ENCODE measurements around the gene CSTB. TPM values are rescaled to one million over a fixed set of nuclear protein-coding genes. Genes with fewer than 3 reads are reported as not detected.
A peak's percentile ranks its signal among the peaks of the same experiment; 100 is the strongest.

The CSTB gene
- total RNA-seq, 1 experiment from 2014 or later = 151 TPM

GRCh38 chr21:43817157-43818086, 41.3 kb upstream of the CSTB start:
- TF ChIP-seq CTCF (conservative IDR thresholded peaks at IDR 0.05; ENCODE audit: low read depth, low read length) (no peak), EZH2phosphoT487 (IDR thresholded peaks at IDR 0.05; ENCODE audit: borderline replicate concordance, low read length) (no peak), EZH2 (IDR thresholded peaks at IDR 0.05; ENCODE audit: low read length, unreplicated experiment) (no peak)
- intact Hi-C loops (cut with micrococcal nuclease) = no loop called here
- no peak overlapping the region for H3K4me3 ChIP-seq (ENCODE audit: low read length)
- no peaks in the 10 kb centered on the region for H4K20me1 ChIP-seq (ENCODE audit: low read length)
- H3K4me1 ChIP-seq (ENCODE audit: insufficient read depth, low read length) = peaks cover 13% of the 10 kb centered on the region
- no peak overlapping the region for H2AFZ ChIP-seq (ENCODE audit: low read length)
- no peak for ATAC-seq
- DNase-seq = no peak
- H3K9ac ChIP-seq (ENCODE audit: low read length) = no peak overlapping the region
- ChIA-PET POLR2A (ENCODE audit: unreplicated experiment) (no interaction called here), CTCF (interaction anchor here (0.6 kb wide), 1 partner anchor 955 kb away, joined by 3 read pairs; no protein-coding TSS in a partner anchor)
- no peaks in the 10 kb centered on the region for H3K27me3 ChIP-seq (ENCODE audit: low read length)
- no TSS peak for BruUV-seq (replicated peaks)
- no peaks in the 10 kb centered on the region for H3K9me2 ChIP-seq (replicated peaks; ENCODE audit: low read length)
- no peak overlapping the region for H3K27ac ChIP-seq (ENCODE audit: low read length)
- H3K79me2 ChIP-seq (ENCODE audit: low read length) = no peaks in the 10 kb centered on the region
- H3K36me3 ChIP-seq (ENCODE audit: low read depth, low read length) = no peaks in the 10 kb centered on the region
- no peaks in the 10 kb centered on the region for H3K9me3 ChIP-seq (ENCODE audit: low read length)
- no peaks in the 10 kb centered on the region for H3F3A ChIP-seq (ENCODE audit: low read length, unreplicated experiment)
- H3K4me2 ChIP-seq (ENCODE audit: low read length) = no peak overlapping the region

GRCh38 chr21:43816611-43817071, 40.5 kb upstream of the CSTB start:
- no peak for TF ChIP-seq EZH2 (IDR thresholded peaks at IDR 0.05; ENCODE audit: low read length, unreplicated experiment)
- no peak for TF ChIP-seq EZH2phosphoT487 (IDR thresholded peaks at IDR 0.05; ENCODE audit: borderline replicate concordance, low read length)
- peak; percentile 38; the same call in 1 of the 2 replicates for TF ChIP-seq CTCF (conservative IDR thresholded peaks at IDR 0.05; ENCODE audit: low read depth, low read length)
- Histone ChIP-seq H3K9me2 (replicated peaks; ENCODE audit: low read length) (no peaks in the 10 kb centered on the region), H3K4me1 (ENCODE audit: insufficient read depth, low read length) (peaks cover 13% of the 10 kb centered on the region), H3K9me3 (ENCODE audit: low read length) (no peaks in the 10 kb centered on the region), H3K36me3 (ENCODE audit: low read depth, low read length) (no peaks in the 10 kb centered on the region), H3K79me2 (ENCODE audit: low read length) (no peaks in the 10 kb centered on the region), H2AFZ (ENCODE audit: low read length) (no peak overlapping the region), H3K27me3 (ENCODE audit: low read length) (no peaks in the 10 kb centered on the region), H4K20me1 (ENCODE audit: low read length) (no peaks in the 10 kb centered on the region), H3K27ac (ENCODE audit: low read length) (no peak overlapping the region), H3K9ac (ENCODE audit: low read length) (no peak overlapping the region), H3K4me3 (ENCODE audit: low read length) (no peak overlapping the region), H3F3A (ENCODE audit: low read length, unreplicated experiment) (no peaks in the 10 kb centered on the region), H3K4me2 (ENCODE audit: low read length) (no peak overlapping the region)
- DNase-seq = no peak
- ChIA-PET POLR2A (ENCODE audit: unreplicated experiment) (no interaction called here), CTCF (no interaction called here)
- no TSS peak for BruUV-seq (replicated peaks)
- intact Hi-C loops (cut with micrococcal nuclease) = no loop called here
- ATAC-seq = no peak

GRCh38 chr21:43815991-43816390, 39.9 kb upstream of the CSTB start:
- Histone ChIP-seq H3K4me1 (ENCODE audit: insufficient read depth, low read length) (peaks cover 14% of the 10 kb centered on the region), H3K4me2 (ENCODE audit: low read length) (0 out of 2 replicates have a peak overlapping the region, but pooled peaks have one; percentile 42), H3K27me3 (ENCODE audit: low read length) (no peaks in the 10 kb centered on the region), H2AFZ (ENCODE audit: low read length) (no peak overlapping the region), H3K4me3 (ENCODE audit: low read length) (no peak overlapping the region), H3K27ac (ENCODE audit: low read length) (no peak overlapping the region), H3K9ac (ENCODE audit: low read length) (no peak overlapping the region), H3F3A (ENCODE audit: low read length, unreplicated experiment) (no peaks in the 10 kb centered on the region), H3K79me2 (ENCODE audit: low read length) (no peaks in the 10 kb centered on the region), H3K36me3 (ENCODE audit: low read depth, low read length) (no peaks in the 10 kb centered on the region), H3K9me2 (replicated peaks; ENCODE audit: low read length) (no peaks in the 10 kb centered on the region), H3K9me3 (ENCODE audit: low read length) (no peaks in the 10 kb centered on the region), H4K20me1 (ENCODE audit: low read length) (no peaks in the 10 kb centered on the region)
- no peak for ATAC-seq
- ChIA-PET POLR2A (ENCODE audit: unreplicated experiment) (no interaction called here), CTCF (no interaction called here)
- no peak for TF ChIP-seq CTCF (conservative IDR thresholded peaks at IDR 0.05; ENCODE audit: low read depth, low read length)
- TF ChIP-seq EZH2phosphoT487 (IDR thresholded peaks at IDR 0.05; ENCODE audit: borderline replicate concordance, low read length) = no peak
- no peak for TF ChIP-seq EZH2 (IDR thresholded peaks at IDR 0.05; ENCODE audit: low read length, unreplicated experiment)
- no TSS peak for BruUV-seq (replicated peaks)
- no peak for DNase-seq
- intact Hi-C loops (cut with micrococcal nuclease) = no loop called here
